Right lobe of liver (tissue), 6 donors: ENCODE data around the gene CIZ1. TPM values are rescaled to one million over a fixed set of nuclear protein-coding genes. Genes with fewer than 3 reads are reported as not detected.

Experiments
- ATAC-seq, 4 donors: fragments of 200-7000 bp; cut with Tn5 transposase; one replicate each; pipeline ENCODE4 v1.9.1; 2020; ENCODE audit warnings: mild to moderate bottlenecking in 4 of 4, moderate library complexity in 4 of 4
- DNase-seq, 3 donors: peaks; one replicate each; pipeline ENCODE4 v3.0.0-alpha.2; 2020
- H3K27ac ChIP-seq, 3 donors: fragments of 200-600 bp; one replicate each; pipeline ENCODE4 v1.8.0; 2022
- H3K27me3 ChIP-seq, 2 donors: fragments of 200-600 bp; one replicate each; pipeline ENCODE4 v1.8.0; 2022
- H3K36me3 ChIP-seq, 4 donors: fragments of 200-600 bp; sonication (generic) in 1 of 4; one replicate each; pipeline versions ENCODE4 v1.5.1 to v1.8.0; 2017 to 2022; ENCODE audit warnings: control low read depth in 1 of 4
- H3K4me1 ChIP-seq, 4 donors: fragments of 200-600 bp; sonication (generic) in 1 of 4; one replicate each; pipeline versions ENCODE4 v1.5.1 to v1.8.0; 2017 to 2022; ENCODE audit warnings: control low read depth in 1 of 4
- H3K4me3 ChIP-seq, 3 donors: fragments of 200-600 bp; one replicate each; pipeline ENCODE4 v1.8.0; 2022
- H3K9me3 ChIP-seq, 4 donors: fragments of 200-600 bp; sonication (generic) in 1 of 4; one replicate each; pipeline versions ENCODE4 v1.5.1 to v1.8.0; 2017 to 2022; ENCODE audit warnings: control low read depth in 1 of 4
- POLR2A ChIP-seq: fragments of 450-650 bp; IDR thresholded peaks from one replicate; pipeline ENCODE4 v1.6.1; 2017; ENCODE audit warnings: antibody characterized with exemption, mild to moderate bottlenecking
- WGBS: methylation state at CpG from one replicate; pipeline ENCODE4 v1.1.6; 2018; ENCODE audit warnings: low coverage, low lambda C conversion rate; ENCODE audit not compliant: insufficient coverage; ENCODE audit errors: missing lambda C conversion rate; 5-methylcytosine and 5-hydroxymethylcytosine counted together
- intact Hi-C, 2 donors: fragments of 100-400 bp; cut with DNase I; formaldehyde crosslinking; loops; one replicate each; pipeline versions ENCODE4 v1.11.2 to v1.14.1; 2022
- total RNA-seq, 6 experiments: library from RNA; depleted of rRNA in 2 of 6; stranded (reverse); fragments of >200 nt in 2 of 6; fragmentation: NEBNext Ultra II Directional in 3 of 6; extraction: Animal tissue kit (Norgen Biotek cat#: 25700) in 3 of 6; gene quantifications; one replicate each; pipeline versions ENCODE4 v1.1.0 to v1.2.4, GENCODE V29; 2016 to 2023
- TF ChIP-seq, protein P1 (sequence below), 4 donors: fragments of 200-600 bp in 3 of 4; fragments of 450-650 bp in 1 of 4; IDR thresholded peaks; one replicate each; pipeline versions ENCODE4 v1.5.1 to v1.8.0; 2016 to 2022; ENCODE audit warnings: antibody characterized with exemption in 4 of 4, mild to moderate bottlenecking in 2 of 4
- donor health status: DM: no; HTN: yes; CAD: no.
- donor health status: DM: no; HTN: no; CAD: no.
- donor health status: DM: no; HTN: no; CAD: no.
- donor health status: DM: no; HTN: yes; CAD: no.
- donor health status: DM: no; HTN: yes; CAD: no.

Gene CIZ1
- total RNA-seq, 6 experiments from 2014 or later = 15.9 to 33.5 (median 24.0) TPM

GRCh38 chr9:128193469-128194096, 2.2 kb upstream of the CIZ1 start:
- H3K9me3 ChIP-seq = no peaks in the 10 kb centered on the region
- peaks cover 0 to 4% (median 0%) of the 10 kb centered on the region in 4 donors for H3K36me3 ChIP-seq
- ATAC-seq = no peak
- intact Hi-C loops = no loop called here
- no peak overlapping the region for H3K4me3 ChIP-seq
- peaks cover 0 to 17% (median 5%) of the 10 kb centered on the region in 4 donors for H3K4me1 ChIP-seq
- DNase-seq = no peak
- no peaks in the 10 kb centered on the region for H3K27me3 ChIP-seq
- whole genome bisulfite sequencing = 88% methylated on average over 12 of the region's 14 CpGs
- TF ChIP-seq, protein P1, sequence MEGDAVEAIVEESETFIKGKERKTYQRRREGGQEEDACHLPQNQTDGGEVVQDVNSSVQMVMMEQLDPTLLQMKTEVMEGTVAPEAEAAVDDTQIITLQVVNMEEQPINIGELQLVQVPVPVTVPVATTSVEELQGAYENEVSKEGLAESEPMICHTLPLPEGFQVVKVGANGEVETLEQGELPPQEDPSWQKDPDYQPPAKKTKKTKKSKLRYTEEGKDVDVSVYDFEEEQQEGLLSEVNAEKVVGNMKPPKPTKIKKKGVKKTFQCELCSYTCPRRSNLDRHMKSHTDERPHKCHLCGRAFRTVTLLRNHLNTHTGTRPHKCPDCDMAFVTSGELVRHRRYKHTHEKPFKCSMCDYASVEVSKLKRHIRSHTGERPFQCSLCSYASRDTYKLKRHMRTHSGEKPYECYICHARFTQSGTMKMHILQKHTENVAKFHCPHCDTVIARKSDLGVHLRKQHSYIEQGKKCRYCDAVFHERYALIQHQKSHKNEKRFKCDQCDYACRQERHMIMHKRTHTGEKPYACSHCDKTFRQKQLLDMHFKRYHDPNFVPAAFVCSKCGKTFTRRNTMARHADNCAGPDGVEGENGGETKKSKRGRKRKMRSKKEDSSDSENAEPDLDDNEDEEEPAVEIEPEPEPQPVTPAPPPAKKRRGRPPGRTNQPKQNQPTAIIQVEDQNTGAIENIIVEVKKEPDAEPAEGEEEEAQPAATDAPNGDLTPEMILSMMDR (IDR thresholded peaks at IDR 0.05) = no peak
- TF ChIP-seq POLR2A = no peak
- no peak overlapping the region for H3K27ac ChIP-seq

DNA sequence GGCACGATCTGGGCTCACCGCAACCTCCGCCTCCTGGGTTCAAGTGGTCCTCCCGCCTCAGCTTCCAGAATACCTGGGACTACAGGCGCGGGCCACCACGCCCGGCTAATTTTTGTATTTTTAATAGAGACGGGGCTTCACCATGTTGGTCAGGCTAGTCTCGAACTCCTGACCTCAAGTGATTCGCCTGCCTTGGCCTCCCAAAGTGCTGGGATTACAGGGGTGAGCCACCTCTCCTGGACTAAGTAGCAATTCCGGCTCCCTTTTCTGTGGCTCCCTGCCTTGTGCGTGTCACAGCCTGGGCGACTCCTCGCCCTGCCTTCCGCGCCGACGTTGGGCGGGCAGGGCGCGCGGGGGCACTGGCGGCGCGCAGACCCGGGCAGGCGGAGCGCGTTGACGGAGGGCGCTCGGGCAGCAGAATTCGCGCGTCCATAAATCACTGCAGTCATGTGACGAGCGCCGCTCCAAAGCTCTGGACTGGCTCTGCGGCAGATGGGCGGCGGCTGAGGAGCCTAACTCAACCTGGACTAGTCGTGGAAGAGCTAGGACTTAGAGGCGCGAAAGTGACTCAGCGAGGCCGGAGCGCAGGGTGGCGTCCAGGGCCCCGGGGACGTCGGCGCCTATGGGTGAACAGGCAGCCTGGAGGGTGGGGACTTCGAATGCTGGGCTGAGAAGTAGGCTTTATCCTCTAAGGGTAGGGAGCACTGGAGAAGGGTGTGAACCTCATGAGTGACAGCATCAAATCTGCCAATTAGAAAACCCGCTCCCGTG, 1.4 kb upstream of the CIZ1 start:
- WGBS = 57% methylated on average over 20 of the region's 56 CpGs
- TF ChIP-seq, protein P1 (IDR thresholded peaks at IDR 0.05) = peak in 2 of 4 donors; percentile 22 to 63
- peak; percentile 39 for TF ChIP-seq POLR2A
- peak; percentile 78 to 86 (median 81) for DNase-seq
- intact Hi-C loops = no loop called here
- Histone ChIP-seq H3K27ac (peak overlapping the region in 2 of 3 donors; percentile 43 to 88), H3K9me3 (no peaks in the 10 kb centered on the region), H3K36me3 (peaks cover 0 to 4% (median 0%) of the 10 kb centered on the region in 4 donors), H3K4me3 (peak overlapping the region; percentile 93 to 98 (median 97)), H3K27me3 (no peaks in the 10 kb centered on the region), H3K4me1 (peaks cover 0 to 17% (median 5%) of the 10 kb centered on the region in 4 donors)
- peak; percentile 58 to 85 (median 77) for ATAC-seq

DNA sequence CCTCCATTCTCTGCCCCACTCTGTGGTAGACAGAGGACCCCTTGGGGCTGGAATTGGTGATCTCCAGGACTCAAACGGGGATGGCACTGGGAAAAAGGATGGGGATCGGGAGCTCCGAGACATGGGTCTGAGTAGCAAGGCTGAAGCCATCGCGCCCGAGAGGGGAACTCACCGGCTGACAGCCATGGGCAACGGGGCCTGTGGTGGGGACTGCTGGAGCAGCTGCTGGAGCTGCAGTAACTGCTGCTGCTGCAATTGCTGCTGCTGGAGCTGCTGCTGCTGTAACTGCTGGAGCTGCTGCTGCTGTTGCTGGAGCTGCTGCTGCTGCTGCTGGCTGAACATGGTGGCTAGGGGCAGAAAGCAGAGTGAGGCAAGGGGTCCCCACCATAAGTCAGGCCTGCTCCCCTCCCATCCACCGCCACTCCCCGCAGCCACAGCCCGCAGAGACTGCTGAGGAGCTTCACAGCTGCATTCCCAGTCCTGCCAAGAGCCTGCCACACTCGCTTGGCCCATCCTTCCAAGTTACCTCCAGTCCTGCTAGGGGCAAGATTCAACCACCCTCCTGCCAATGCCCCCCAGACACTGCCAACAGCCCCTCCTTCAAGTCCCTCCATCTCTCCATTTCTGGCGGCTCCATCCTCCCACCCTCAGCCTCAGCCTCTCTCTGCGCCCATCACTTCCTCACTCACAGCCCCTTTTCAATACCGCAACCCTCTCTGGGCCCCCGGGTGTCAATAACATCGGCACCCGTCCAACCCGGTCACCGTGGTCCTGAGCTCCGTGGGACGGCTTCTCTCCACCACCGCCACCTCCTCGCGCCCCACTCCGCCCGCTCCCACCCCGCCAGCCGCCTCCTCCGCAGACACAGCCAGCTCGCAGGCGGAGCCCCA, 611 bp downstream of the CIZ1 start:
- H3K9me3 ChIP-seq = no peaks in the 10 kb centered on the region
- 29% methylated on average over 15 of the region's 32 CpGs for WGBS
- peak overlapping the region; percentile 67 to 88 (median 70) for H3K27ac ChIP-seq
- peak overlapping the region; percentile 93 to 98 (median 97) for H3K4me3 ChIP-seq
- intact Hi-C loops = no loop called here
- ATAC-seq = peak; percentile 3 to 17 (median 5)
- peaks cover 0 to 10% (median 0%) of the 10 kb centered on the region in 4 donors for H3K36me3 ChIP-seq
- peaks cover 0 to 17% (median 5%) of the 10 kb centered on the region in 4 donors for H3K4me1 ChIP-seq
- no peaks in the 10 kb centered on the region for H3K27me3 ChIP-seq
- TF ChIP-seq, protein P1 (IDR thresholded peaks at IDR 0.05) = no peak
- no peak for TF ChIP-seq POLR2A
- DNase-seq = peak in 1 of 3 donors; percentile 64

GRCh38 chr9:128190013-128190412, 1.4 kb downstream of the CIZ1 start:
- no peaks in the 10 kb centered on the region for H3K9me3 ChIP-seq
- WGBS = 82% methylated on average over 2 of the region's 2 CpGs
- H3K27me3 ChIP-seq = no peaks in the 10 kb centered on the region
- no peak for TF ChIP-seq POLR2A
- TF ChIP-seq, protein P1 (IDR thresholded peaks at IDR 0.05) = no peak
- peaks cover 0 to 17% (median 5%) of the 10 kb centered on the region in 4 donors for H3K4me1 ChIP-seq
- H3K4me3 ChIP-seq = no peak overlapping the region
- ATAC-seq = no peak
- no peak for DNase-seq
- intact Hi-C loops = no loop called here
- no peak overlapping the region for H3K27ac ChIP-seq
- peaks cover 0 to 10% (median 0%) of the 10 kb centered on the region in 4 donors for H3K36me3 ChIP-seq
